Mucosa of stomach (tissue), 1 donor: ENCODE results near the gene TMEM151A.

Experiments used
- H3K27me3 ChIP-seq: one replicate; pipeline ENCODE4 v1.7.0; 2013; ENCODE audit warnings: mild to moderate bottlenecking, low read length; ENCODE audit not compliant: control insufficient read depth, insufficient read depth
- H3K36me3 ChIP-seq: one replicate; pipeline ENCODE4 v1.7.0; 2013; ENCODE audit warnings: low read length; ENCODE audit not compliant: control insufficient read depth, insufficient read depth
- H3K4me1 ChIP-seq: one replicate; pipeline ENCODE4 v1.7.0; 2013; ENCODE audit warnings: mild to moderate bottlenecking, low read length; ENCODE audit not compliant: control insufficient read depth, insufficient read depth
- H3K4me3 ChIP-seq: one replicate; pipeline ENCODE4 v1.7.0; 2013; ENCODE audit warnings: low read length
- H3K9ac ChIP-seq: one replicate; pipeline ENCODE4 v1.7.0; 2013; ENCODE audit warnings: mild to moderate bottlenecking, low read length, moderate library complexity
- H3K9me3 ChIP-seq: one replicate; pipeline ENCODE4 v1.7.0; 2013; ENCODE audit warnings: mild to moderate bottlenecking, low read length, moderate library complexity; ENCODE audit not compliant: control insufficient read depth
- donor health status: Pancreatic carcinoma.

TMEM151A gene

GRCh38 chr11:66280428-66280827 is 11.3 kb upstream of the TMEM151A start:
- Histone ChIP-seq H3K9me3 (no peaks in the 10 kb centered on the region), H3K4me1 (peaks cover 13% of the 10 kb centered on the region), H3K9ac (no peak overlapping the region), H3K27me3 (peaks cover 3% of the 10 kb centered on the region), H3K36me3 (peaks cover 5% of the 10 kb centered on the region), H3K4me3 (no peak overlapping the region)

- Histone ChIP-seq H3K36me3 (peaks cover 5% of the 10 kb centered on the region), H3K27me3 (peaks cover 3% of the 10 kb centered on the region), H3K9me3 (no peaks in the 10 kb centered on the region), H3K4me3 (no peak overlapping the region), H3K9ac (no peak overlapping the region), H3K4me1 (peaks cover 13% of the 10 kb centered on the region)
Observed at GRCh38 chr11:66281001-66281400, 10.7 kb upstream of the TMEM151A start.

- Histone ChIP-seq H3K9ac (no peak overlapping the region), H3K27me3 (peaks cover 3% of the 10 kb centered on the region), H3K36me3 (peaks cover 5% of the 10 kb centered on the region), H3K4me3 (no peak overlapping the region), H3K4me1 (peaks cover 14% of the 10 kb centered on the region), H3K9me3 (no peaks in the 10 kb centered on the region)
Observed at GRCh38 chr11:66281776-66282467, 9.8 kb upstream of the TMEM151A start.

- H3K36me3 ChIP-seq = peaks cover 5% of the 10 kb centered on the region
- H3K27me3 ChIP-seq = peaks cover 3% of the 10 kb centered on the region
- no peak overlapping the region for H3K4me3 ChIP-seq
- H3K9me3 ChIP-seq = no peaks in the 10 kb centered on the region
- H3K9ac ChIP-seq = peak overlapping the region; percentile 38
- H3K4me1 ChIP-seq = peaks cover 19% of the 10 kb centered on the region
Observed at GRCh38 chr11:66282468-66283455, 8.9 kb upstream of the TMEM151A start.

GRCh38 chr11:66283461-66284105 is 8.1 kb upstream of the TMEM151A start:
- Histone ChIP-seq H3K9ac (no peak overlapping the region), H3K4me1 (peaks cover 24% of the 10 kb centered on the region)

DNA sequence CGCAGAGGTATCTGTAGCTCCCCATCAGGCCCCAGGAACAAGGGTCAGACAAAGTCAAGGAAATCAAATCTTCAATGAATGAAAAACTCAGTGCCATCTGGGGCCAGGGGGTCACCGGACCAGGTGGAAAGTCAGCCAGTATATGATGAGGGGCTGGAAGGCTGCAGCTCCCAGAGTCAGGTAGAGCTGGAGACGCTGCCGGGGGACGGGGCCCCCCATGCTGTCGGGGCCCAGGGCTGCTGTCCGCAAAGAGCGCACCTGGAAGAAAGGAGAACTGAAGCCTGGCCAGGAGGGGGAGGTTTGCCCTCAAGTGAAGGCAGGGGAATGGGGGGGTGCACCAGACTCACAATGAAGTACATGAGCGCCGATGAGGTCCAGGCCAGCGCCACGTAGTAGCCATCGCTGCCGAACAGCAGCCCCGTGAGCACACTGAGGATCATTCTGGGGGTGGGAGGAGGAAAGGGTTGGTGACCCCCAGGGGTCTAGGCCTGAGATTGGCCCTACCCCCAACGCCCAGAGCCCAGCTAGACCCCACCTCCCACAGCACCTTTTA is 7.1 kb upstream of the TMEM151A start:
- peaks cover 26% of the 10 kb centered on the region for H3K4me1 ChIP-seq

More at GRCh38 chr11:66283461-66284105, 8.1 kb upstream of the TMEM151A start:
- peaks cover 5% of the 10 kb centered on the region for H3K36me3 ChIP-seq
- no peak overlapping the region for H3K4me3 ChIP-seq
- peaks cover 3% of the 10 kb centered on the region for H3K27me3 ChIP-seq
- H3K9me3 ChIP-seq = no peaks in the 10 kb centered on the region

GRCh38 chr11:66285250-66285947 is 6.3 kb upstream of the TMEM151A start:
- Histone ChIP-seq H3K9me3 (no peaks in the 10 kb centered on the region), H3K9ac (no peak overlapping the region), H3K27me3 (no peaks in the 10 kb centered on the region), H3K4me1 (peaks cover 34% of the 10 kb centered on the region), H3K36me3 (peaks cover 5% of the 10 kb centered on the region), H3K4me3 (no peak overlapping the region)

More for the DNA sequence above, 7.1 kb upstream of the TMEM151A start:
- H3K4me3 ChIP-seq = no peak overlapping the region
- no peaks in the 10 kb centered on the region for H3K9me3 ChIP-seq
- H3K9ac ChIP-seq = no peak overlapping the region
- peaks cover 5% of the 10 kb centered on the region for H3K36me3 ChIP-seq
- H3K27me3 ChIP-seq = no peaks in the 10 kb centered on the region

DNA sequence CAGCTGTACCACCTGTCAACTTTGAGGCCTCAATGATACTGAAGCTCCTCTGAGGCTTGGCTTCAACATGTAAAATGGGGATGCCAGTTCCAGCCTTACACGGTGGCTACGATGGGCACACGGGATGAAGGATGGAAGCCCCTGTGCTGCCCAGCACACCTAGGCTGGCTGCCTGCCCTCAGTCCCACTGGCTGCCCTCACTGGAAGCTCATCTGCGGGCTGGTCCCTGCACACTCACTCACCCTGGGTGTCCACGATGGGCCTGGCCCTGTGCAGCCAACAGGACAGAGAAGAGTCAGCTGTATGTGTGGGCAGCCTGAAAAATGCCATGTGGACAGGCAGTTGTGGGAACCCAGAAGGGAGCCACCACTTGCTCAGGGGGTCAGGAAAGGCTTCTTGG is 5.0 kb upstream of the TMEM151A start:
- Histone ChIP-seq H3K4me1 (peaks cover 36% of the 10 kb centered on the region), H3K9me3 (no peaks in the 10 kb centered on the region), H3K36me3 (peaks cover 5% of the 10 kb centered on the region), H3K9ac (no peak overlapping the region), H3K27me3 (peaks cover 3% of the 10 kb centered on the region), H3K4me3 (no peak overlapping the region)

DNA sequence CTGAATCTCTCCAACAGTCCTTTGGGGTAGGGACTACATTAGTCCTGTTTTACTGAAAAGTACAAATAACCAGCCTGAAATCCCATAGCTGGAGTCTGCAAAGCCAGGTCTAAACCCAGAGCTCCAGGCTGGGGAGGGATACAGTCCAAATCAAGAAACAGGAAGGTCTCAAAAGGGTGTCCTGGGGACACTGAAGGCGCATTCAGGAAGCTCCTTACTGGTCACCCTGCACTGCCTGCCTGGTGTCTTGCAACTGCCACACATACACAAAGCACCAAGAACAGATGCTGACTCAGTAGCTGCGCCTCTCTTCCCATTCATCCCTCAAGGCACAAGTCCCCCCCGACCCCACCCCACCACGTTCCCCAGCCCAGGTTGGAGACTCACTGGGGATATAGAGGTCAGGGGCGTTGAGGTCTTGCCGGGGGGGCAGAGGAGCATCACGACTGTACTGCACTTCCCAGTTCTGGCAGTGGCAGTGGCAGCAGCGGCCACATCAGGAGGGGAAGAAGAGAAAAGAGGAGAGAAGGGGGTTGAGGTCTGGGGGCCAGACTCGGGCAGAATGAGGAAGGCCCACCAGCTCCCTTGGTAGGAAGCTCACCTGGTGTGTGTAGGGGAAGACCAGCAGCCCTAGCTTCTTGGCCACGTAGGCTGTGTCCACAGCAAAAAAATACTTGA is 4.3 kb upstream of the TMEM151A start:
- no peak overlapping the region for H3K4me3 ChIP-seq
- peaks cover 5% of the 10 kb centered on the region for H3K36me3 ChIP-seq
- peaks cover 35% of the 10 kb centered on the region for H3K4me1 ChIP-seq
- no peak overlapping the region for H3K9ac ChIP-seq
- H3K27me3 ChIP-seq = peaks cover 4% of the 10 kb centered on the region
- no peaks in the 10 kb centered on the region for H3K9me3 ChIP-seq

- Histone ChIP-seq H3K9ac (peak overlapping the region; percentile 89), H3K9me3 (no peaks in the 10 kb centered on the region), H3K27me3 (peaks cover 11% of the 10 kb centered on the region), H3K4me1 (peaks cover 38% of the 10 kb centered on the region), H3K36me3 (peaks cover 5% of the 10 kb centered on the region), H3K4me3 (peak overlapping the region; percentile 54)
Observed at GRCh38 chr11:66287889-66288670, 3.6 kb upstream of the TMEM151A start.
